Effector CD4-positive, alpha-beta T cell (primary cell): ENCODE data around the gene CARMIL1.

Experiments used
- DNase-seq: peaks from one replicate; pipeline ENCODE4 v3.0.0-alpha.2; 2020
- total RNA-seq: gene quantifications from one replicate; lab custom pipeline; 2026; lab: John Stamatoyannopoulos, UW

Gene CARMIL1
- total RNA-seq: 11.8 reads per million, percentile 35 among the genes with 10 or more reads in this experiment

GRCh38 chr6:25278914-25279747, at the start of gene CARMIL1:
CARMIL1 (plus strand) TSS chr6:25279374; CDS start chr6:25279796, 422 bp downstream.
- peak; percentile 53 for DNase-seq

GRCh38 chr6:25229671-25230321, 49.4 kb upstream of the CARMIL1 start:
- DNase-seq: no peak

DNA sequence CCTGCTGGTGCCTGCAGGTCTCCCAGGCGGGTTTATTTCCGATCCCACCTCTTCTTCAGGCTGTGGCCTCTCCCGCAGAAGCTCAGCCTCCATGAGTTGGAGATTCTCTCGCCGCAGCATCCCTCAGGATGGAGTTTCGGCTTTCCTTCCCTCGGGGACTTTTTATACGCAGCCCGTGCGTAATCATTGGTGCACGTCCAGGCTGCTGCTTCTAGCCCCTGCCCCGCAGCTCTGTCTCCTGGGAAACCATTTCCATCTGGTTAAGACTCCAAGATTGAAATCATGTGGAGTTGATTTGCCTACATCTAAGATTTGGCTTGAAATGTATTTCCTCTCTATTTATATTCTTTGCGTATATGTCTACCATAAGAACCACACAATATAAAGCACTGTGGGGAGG, 46.7 kb upstream of the CARMIL1 start:
- no peak for DNase-seq

DNA sequence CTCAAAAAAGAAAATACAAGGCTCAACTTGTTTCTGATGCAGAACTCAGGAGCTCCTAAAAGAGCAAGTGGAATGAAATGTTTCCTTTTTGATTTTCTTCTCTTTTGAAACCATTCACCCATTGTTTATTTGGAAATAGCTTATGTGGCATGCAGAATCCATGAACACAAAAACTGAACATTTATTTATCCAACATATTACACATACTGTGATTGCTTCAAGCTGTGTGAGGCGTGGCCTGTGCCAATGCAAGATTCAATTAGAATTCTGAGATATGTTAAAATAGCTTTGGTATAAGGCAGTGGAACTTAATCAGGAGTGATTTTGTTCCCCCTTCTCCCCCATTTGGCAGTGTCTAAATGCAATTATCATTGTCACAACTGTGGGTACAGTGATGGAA, 45.9 kb upstream of the CARMIL1 start:
- no peak for DNase-seq

DNA sequence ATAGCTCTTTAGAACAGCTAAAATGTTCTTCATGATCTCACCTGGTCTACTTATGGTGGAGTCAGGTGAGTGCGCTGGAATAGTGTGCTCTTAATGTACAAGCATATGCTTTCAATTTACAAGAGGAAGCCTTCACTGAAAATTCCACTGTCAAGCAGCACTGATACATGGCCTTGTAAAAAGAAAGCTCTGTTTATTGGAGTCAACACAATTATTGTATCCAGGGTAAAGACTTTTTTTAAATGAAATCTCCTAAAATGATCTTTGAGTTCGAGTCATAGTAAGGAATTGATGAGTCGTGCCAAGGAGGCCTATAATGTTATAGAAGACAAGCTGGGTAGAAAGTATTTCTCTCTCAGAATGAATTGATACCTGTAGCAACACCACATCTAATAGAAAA, 41.6 kb upstream of the CARMIL1 start:
- no peak for DNase-seq

DNA sequence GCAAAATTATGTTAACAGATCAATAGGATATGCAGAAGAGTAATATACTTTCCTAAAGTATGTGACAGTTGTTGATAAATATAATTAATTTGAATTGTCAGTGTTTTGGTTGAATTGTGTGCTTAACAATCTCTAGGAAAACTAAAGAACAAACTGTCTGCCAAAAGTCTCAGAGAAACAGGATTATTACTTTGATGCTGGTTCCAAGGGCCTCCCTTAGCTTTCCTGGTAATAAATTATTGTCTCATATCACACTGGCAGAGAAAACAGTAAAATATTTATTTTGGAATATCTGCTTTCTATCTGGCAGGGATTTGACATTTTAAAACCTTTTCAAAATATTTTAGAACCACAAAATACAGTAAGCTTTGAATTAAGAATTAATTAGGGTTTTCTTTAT, 40.1 kb upstream of the CARMIL1 start:
- DNase-seq: no peak

- no peak for DNase-seq
These were observed 39.7 kb upstream of the CARMIL1 start for GRCh38 chr6:25239498-25239897.

- DNase-seq: no peak
These were observed 36.6 kb upstream of the CARMIL1 start for GRCh38 chr6:25242567-25242966.

DNA sequence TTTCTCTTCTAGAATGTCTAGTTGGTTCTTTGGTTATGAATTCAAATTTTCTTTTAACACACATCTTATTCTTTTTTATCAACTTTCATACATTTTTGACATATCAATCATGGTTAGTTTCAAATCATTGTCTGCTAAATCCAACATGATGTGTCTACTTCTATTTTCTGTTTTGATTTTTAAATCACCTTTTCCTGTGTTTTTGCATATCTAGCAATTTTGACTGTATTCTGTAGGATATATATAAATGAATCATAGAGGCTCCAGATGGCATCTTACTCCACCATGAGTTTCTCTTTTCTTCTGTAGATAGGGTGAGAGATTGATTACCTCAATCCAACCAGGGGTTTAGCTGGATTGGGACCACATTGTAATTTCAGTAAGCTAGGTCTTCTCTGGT, 34.3 kb upstream of the CARMIL1 start:
- DNase-seq: no peak

DNA sequence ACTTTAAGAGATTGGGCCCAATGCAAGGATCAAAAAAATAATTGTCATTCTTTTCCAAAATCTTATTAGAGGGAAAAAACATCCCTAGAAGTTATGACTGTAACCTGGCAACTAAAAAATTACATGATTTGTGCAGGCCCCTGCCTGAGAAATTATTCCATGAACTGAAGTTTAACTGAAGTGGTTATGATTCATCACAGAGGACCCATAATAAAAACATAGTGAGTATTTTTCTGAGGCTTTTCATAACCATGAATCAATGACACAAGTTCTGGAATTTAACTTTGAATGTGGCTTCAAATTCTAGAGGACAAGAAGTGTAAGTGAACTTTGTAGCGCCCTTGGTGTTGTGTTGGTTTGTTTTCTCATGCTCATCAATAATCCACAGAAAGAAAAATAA, 31.1 kb upstream of the CARMIL1 start:
- DNase-seq: no peak

DNA sequence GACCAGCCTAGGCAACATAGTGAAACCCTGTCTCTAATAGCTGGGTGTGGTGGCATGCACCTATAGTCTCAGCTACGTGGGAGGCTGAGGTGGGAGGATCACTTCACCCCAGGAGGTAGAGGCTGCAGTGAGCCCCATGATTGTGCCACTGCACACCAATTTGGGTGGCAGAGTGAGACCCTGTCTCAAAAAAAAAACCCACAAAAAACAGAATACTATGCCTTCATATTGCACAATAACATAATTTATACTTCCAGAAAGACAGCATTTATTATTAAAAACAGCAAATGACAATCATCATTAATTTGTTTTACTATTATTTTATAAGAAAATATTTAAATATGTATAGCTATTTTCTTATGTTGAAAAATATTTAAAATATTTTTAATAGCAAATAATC, 30.0 kb upstream of the CARMIL1 start:
- DNase-seq: no peak

- no peak for DNase-seq
These were observed 28.3 kb upstream of the CARMIL1 start for GRCh38 chr6:25250878-25251277.

- no peak for DNase-seq
These were observed 27.7 kb upstream of the CARMIL1 start for GRCh38 chr6:25251426-25251825.

GRCh38 chr6:25253351-25253750, 25.8 kb upstream of the CARMIL1 start:
- no peak for DNase-seq

GRCh38 chr6:25254671-25255070, 24.5 kb upstream of the CARMIL1 start:
- DNase-seq: no peak

DNA sequence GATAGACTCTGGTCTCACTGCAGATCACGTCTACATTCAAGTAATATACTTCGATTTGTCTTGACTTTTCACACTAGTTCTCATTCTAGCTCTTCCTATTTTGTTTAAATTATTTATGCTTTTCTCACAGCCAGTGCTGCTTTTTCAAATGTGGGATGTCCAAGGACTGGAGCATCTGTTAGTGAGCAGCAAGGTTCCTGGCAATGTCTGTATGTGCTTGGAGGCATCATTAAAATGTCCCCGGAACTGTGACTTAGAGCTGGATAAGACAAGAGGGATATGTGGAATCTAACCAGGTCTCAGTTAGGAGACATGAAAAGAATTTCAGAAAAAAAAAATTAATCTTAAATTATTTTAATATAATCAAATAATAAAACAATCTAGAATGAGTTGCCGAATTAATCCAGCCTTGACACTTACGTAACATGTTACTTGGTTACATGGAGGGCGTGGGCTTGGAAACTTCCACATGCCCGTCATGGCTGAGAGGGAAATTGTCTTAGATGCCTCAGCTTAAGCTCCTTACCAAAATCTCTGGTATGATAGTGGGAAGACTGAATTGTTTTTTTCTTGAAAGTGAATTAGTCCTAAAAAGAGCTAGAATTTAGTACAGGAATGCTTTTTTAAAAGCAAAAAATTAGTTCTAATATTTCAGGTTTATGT, 21.4 kb upstream of the CARMIL1 start:
- no peak for DNase-seq

- DNase-seq: no peak
These were observed 19.4 kb upstream of the CARMIL1 start for GRCh38 chr6:25259756-25260155.

GRCh38 chr6:25263657-25264056, 15.5 kb upstream of the CARMIL1 start:
- no peak for DNase-seq

DNA sequence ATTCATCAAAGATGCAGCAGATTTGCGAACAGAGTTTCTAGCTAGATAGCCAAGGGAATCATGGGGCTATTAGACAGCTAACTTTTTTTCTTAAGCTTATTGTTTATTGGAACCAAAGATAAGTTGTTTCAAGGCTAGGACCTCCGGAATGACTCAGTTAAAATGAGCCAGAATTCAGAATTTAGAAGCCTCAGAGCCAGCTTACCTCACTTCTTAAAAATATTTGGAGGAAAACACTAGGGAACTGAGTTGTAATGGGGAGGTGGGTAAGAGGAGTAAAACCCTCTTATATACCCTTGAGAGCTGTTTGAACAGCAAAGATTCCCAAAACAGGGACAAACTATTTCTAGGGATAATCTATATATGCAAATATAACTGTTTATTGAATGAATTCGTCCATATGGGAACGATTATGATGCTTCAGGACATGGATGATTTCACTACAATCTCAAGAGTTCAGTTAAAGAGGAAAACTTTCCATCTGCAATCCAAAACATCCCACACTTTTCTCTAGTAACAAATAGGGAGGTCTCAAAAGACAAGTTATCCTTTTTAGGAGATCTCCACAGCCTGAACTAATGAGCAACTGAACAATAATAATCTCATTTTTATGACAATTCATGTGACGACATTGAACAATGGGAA, 12.6 kb upstream of the CARMIL1 start:
- no peak for DNase-seq

GRCh38 chr6:25267662-25268061, 11.5 kb upstream of the CARMIL1 start:
- DNase-seq: no peak

DNA sequence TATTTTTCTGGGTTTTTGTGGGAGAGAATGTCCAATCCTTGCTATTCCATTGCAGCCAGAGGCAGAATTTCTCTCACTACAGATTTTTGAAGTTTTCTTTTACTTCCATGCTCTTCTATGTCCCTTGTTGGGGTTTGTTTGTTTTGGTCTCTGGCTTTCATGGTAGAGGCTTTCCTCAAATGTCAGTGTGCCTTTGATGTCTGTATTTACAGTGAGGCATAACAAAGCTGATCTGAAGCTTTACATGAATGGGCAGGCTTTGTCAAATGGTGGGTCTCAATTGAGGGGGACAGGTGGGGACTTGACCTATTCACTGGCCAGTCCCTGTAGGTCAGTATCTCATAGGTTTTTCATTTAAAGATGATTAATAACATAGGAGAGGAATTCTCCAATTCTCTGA, 8.6 kb upstream of the CARMIL1 start:
- no peak for DNase-seq

DNA sequence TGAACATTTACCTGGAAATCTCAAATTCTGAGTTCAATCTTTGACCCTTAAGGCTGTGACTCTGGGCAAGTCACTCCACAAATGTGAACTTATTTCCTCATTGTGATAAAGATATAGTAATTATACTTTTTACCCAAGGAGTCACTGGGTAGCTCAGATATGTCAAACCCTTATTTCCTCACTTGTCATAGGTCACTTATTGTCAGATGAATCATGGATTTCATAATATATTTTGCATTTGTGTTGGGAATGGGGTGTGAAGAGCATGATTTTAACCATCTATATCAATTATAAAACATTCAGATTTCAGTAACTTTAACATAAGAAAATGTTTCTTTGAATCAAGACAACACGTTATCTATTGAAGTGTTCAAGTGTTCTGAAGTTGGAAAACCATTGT, 3.7 kb upstream of the CARMIL1 start:
- no peak for DNase-seq

GRCh38 chr6:25277386-25277785, 1.8 kb upstream of the CARMIL1 start:
- DNase-seq: no peak
